Neural cell (in vitro differentiated cells): ENCODE measurements around the gene TAMM41.

Source experiments
- CTCF ChIP-seq: fragments of 450-650 bp; IDR thresholded peaks from 2 replicates; pipeline ENCODE4 v1.5.1; 2014; ENCODE audit warnings: antibody characterized with exemption, mild to moderate bottlenecking, moderate library complexity; ENCODE audit not compliant: poor library complexity, severe bottlenecking
- EP300 ChIP-seq: fragments of 450-650 bp; conservative IDR thresholded peaks from 2 replicates; pipeline ENCODE4 v1.6.1; 2014; ENCODE audit warnings: antibody characterized with exemption, mild to moderate bottlenecking, moderate library complexity; ENCODE audit not compliant: poor library complexity, severe bottlenecking
- RAD21 ChIP-seq: fragments of 450-650 bp; conservative IDR thresholded peaks from 2 replicates; pipeline ENCODE4 v1.6.1; 2014; ENCODE audit warnings: antibody characterized with exemption, mild to moderate bottlenecking, moderate library complexity
- TAF1 ChIP-seq: IDR thresholded peaks from 2 replicates; pipeline ENCODE4 v1.6.1; 2012; ENCODE audit warnings: low read depth

GRCh38 chr3:11814663-11815062, 32.0 kb downstream of the TAMM41 start:
- no peak for TF ChIP-seq CTCF
- no peak for TF ChIP-seq RAD21
- no peak for TF ChIP-seq EP300
- no peak for TF ChIP-seq TAF1
